Keratinocyte (primary cell): ENCODE measurements around the gene ENDOG. TPM values are rescaled to one million over a fixed set of nuclear protein-coding genes. Genes with fewer than 3 reads are reported as not detected.
"Not testable (repeated sequence)": the region's sequence is repeated elsewhere in the genome, so short reads cannot be mapped to it uniquely, and the experiment has no call there.

Experiments used
- DNase-seq: peaks from one replicate; pipeline ENCODE4 v3.0.0-alpha.2; 2011; ENCODE audit warnings: low read depth, missing footprints, low spot score
- FAIRE-seq: peaks from 2 replicates; lab custom pipeline; 2011; peaks lifted over from hg19 to GRCh38; lab: Jason Lieb, UNC
- H2AFZ ChIP-seq: 2 replicates; pipeline ENCODE4 v1.6.0; 2012; ENCODE audit warnings: low read length, control low read depth, inconsistent platforms; ENCODE audit not compliant: control insufficient read depth
- H3K27ac ChIP-seq: 2 replicates; pipeline ENCODE4 v1.5.1; 2011; ENCODE audit warnings: low read length; ENCODE audit not compliant: control insufficient read depth, insufficient read depth
- H3K27me3 ChIP-seq: 3 replicates; pipeline ENCODE4 v1.6.0; 2011; ENCODE audit warnings: low read length; ENCODE audit not compliant: control insufficient read depth, insufficient read depth; ENCODE audit errors: extremely low read depth
- H3K36me3 ChIP-seq, 2 experiments: 2 replicates in 1 of 2; 3 replicates in 1 of 2; pipeline ENCODE4 v1.5.1; 2011; ENCODE audit warnings: low read length in 2 of 2, mild to moderate bottlenecking in 1 of 2; ENCODE audit not compliant: control insufficient read depth in 2 of 2, insufficient read depth in 2 of 2; ENCODE audit errors: extremely low read depth in 1 of 2
- H3K4me1 ChIP-seq: 3 replicates; pipeline ENCODE4 v1.5.1; 2011; ENCODE audit warnings: low read length; ENCODE audit not compliant: control insufficient read depth, insufficient read depth; ENCODE audit errors: extremely low read depth
- H3K4me2 ChIP-seq: 3 replicates; pipeline ENCODE4 v1.6.0; 2011; ENCODE audit warnings: low read depth, low read length; ENCODE audit not compliant: control insufficient read depth, insufficient read depth; ENCODE audit errors: extremely low read depth
- H3K4me3 ChIP-seq, 3 experiments: fragments of 200-600 bp in 1 of 3; sonication (generic) in 1 of 3; 2 replicates in 2 of 3; 3 replicates in 1 of 3; pipeline ENCODE4 v1.5.1; 2011 to 2016; ENCODE audit warnings: low read length in 3 of 3, mild to moderate bottlenecking in 3 of 3, control low read depth in 2 of 3, inconsistent platforms in 1 of 3, low read depth in 1 of 3, mixed read lengths in 1 of 3, mixed run types in 1 of 3, moderate library complexity in 1 of 3; ENCODE audit not compliant: control insufficient read depth in 2 of 3, insufficient read depth in 2 of 3; ENCODE audit errors: extremely low read depth in 1 of 3
- H3K79me2 ChIP-seq: 2 replicates; pipeline ENCODE4 v1.6.0; 2012; ENCODE audit warnings: low read length; ENCODE audit not compliant: control insufficient read depth, insufficient read depth
- H3K9ac ChIP-seq: 3 replicates; pipeline ENCODE4 v1.6.0; 2011; ENCODE audit warnings: low read length; ENCODE audit not compliant: control insufficient read depth, insufficient read depth; ENCODE audit errors: extremely low read depth
- H3K9me1 ChIP-seq: 3 replicates; pipeline ENCODE4 v1.6.0; 2011; ENCODE audit warnings: low read length; ENCODE audit not compliant: control insufficient read depth, insufficient read depth; ENCODE audit errors: extremely low read depth
- H3K9me3 ChIP-seq: 2 replicates; pipeline ENCODE4 v1.5.1; 2012; ENCODE audit warnings: low read depth, low read length; ENCODE audit not compliant: control insufficient read depth
- H4K20me1 ChIP-seq: 3 replicates; pipeline ENCODE4 v1.6.0; 2011; ENCODE audit warnings: low read length; ENCODE audit not compliant: control insufficient read depth, insufficient read depth; ENCODE audit errors: extremely low read depth
- CTCF ChIP-seq, 3 experiments: IDR thresholded peaks in 1 of 3; conservative IDR thresholded peaks in 1 of 3; optimal IDR thresholded peaks in 1 of 3; 2 replicates in 2 of 3; 3 replicates in 1 of 3; pipeline versions ENCODE3 to v1.5.1; 2011; ENCODE audit warnings: low read length in 3 of 3, mild to moderate bottlenecking in 3 of 3, moderate library complexity in 2 of 3, control low read depth in 1 of 3, inconsistent platforms in 1 of 3; ENCODE audit not compliant: insufficient read depth in 2 of 3; ENCODE audit errors: extremely low read depth in 1 of 3
- EZH2 ChIP-seq: IDR thresholded peaks from one replicate; pipeline ENCODE4 v1.6.1; 2012; ENCODE audit warnings: inconsistent platforms, mild to moderate bottlenecking, low read length, moderate library complexity
- dilution Hi-C: fragments of 300-500 bp; cut with MboI; formaldehyde crosslinking; loops from one replicate; pipeline ENCODE4 v1.7.0; 2020; ENCODE audit warnings: low sequenced_read_pairs; ENCODE audit not compliant: extremely low pct_ligation_motif_present
- polyA plus RNA-seq, 5 experiments: library from polyadenylated mRNA; depleted of rRNA in 3 of 5; stranded (reverse) in 3 of 5; stranded (forward) in 1 of 5; unstranded in 1 of 5; fragments of >200 nt; gene quantifications; 1 replicate in 1 of 5; 2 replicates in 3 of 5; 3 replicates in 1 of 5; pipeline versions ENCODE4 v1.2.1 to v1.2.3, GENCODE V29; 2011 to 2012; ENCODE audit warnings: missing spikeins in 2 of 5, low read depth in 1 of 5, low replicate concordance in 1 of 5

ENDOG gene
- polyA plus RNA-seq, 1 donor (not counting 4 experiments of a cell fraction or from before 2014, with no cell fraction given), result 10.2 TPM

- no peak overlapping the region for H3K4me3 ChIP-seq
- H3K27ac ChIP-seq, result no peak overlapping the region
- H4K20me1 ChIP-seq, result no peaks in the 10 kb centered on the region
- no peak for FAIRE-seq
- DNase-seq, result no peak
- no peak overlapping the region for H3K4me2 ChIP-seq
- no peak overlapping the region for H3K9ac ChIP-seq
- dilution Hi-C loops, result no loop called here
- peaks cover 8% of the 10 kb centered on the region for H3K79me2 ChIP-seq
- no peak overlapping the region for H2AFZ ChIP-seq
- no peak for TF ChIP-seq CTCF (optimal IDR thresholded peaks at IDR 0.05 in 1 of 3, IDR thresholded peaks at IDR 0.05 in 1 of 3, conservative IDR thresholded peaks at IDR 0.05 in 1 of 3; ENCODE audit: extremely low read depth in 1 of 3, insufficient read depth in 2 of 3, low read length in 3 of 3)
- TF ChIP-seq EZH2, result no peak
- no peaks in the 10 kb centered on the region for H3K36me3 ChIP-seq
- H3K9me3 ChIP-seq, result no peaks in the 10 kb centered on the region
- no peaks in the 10 kb centered on the region for H3K27me3 ChIP-seq
- H3K9me1 ChIP-seq, result no peaks in the 10 kb centered on the region
- peaks cover 8% of the 10 kb centered on the region for H3K4me1 ChIP-seq
These were observed 43.5 kb upstream of the ENDOG start for GRCh38 chr9:128774804-128775203.

GRCh38 chr9:128780093-128780492 is 38.2 kb upstream of the ENDOG start:
- H3K4me2 ChIP-seq, H4K20me1 ChIP-seq, H3K27me3 ChIP-seq, DNase-seq, H3K9me3 ChIP-seq, H3K4me1 ChIP-seq, H2AFZ ChIP-seq, H3K9ac ChIP-seq, H3K9me1 ChIP-seq, dilution Hi-C loops, H3K79me2 ChIP-seq, FAIRE-seq, H3K4me3 ChIP-seq, H3K36me3 ChIP-seq, H3K27ac ChIP-seq: not testable (repeated sequence)
